Calu3 (cell line): ENCODE measurements around the gene PPP2R5D. TPM values are rescaled to one million over a fixed set of nuclear protein-coding genes. Genes with fewer than 3 reads are reported as not detected.

ENCODE experiments used
- BruUV-seq: library from RNA; stranded (reverse); fragments of 400-500 nt; replicated peaks from 2 replicates; lab custom pipeline; 2021; lab: Mats Ljungman, UMichigan
- CTCF ChIA-PET: fragments of 300-600 bp; sonication (Branson Sonifier 250); formaldehyde crosslinking; loops from one replicate; lab custom pipeline; 2022; ENCODE audit warnings: antibody characterized with exemption; lab: Charles Lee
- DNase-seq: peaks from one replicate; pipeline ENCODE4 v3.0.0; 2022
- H3K27ac Mint-ChIP-seq: one replicate; pipeline ENCODE4 v1.8.0; 2022; ENCODE audit warnings: mixed read lengths; ENCODE audit not compliant: unreplicated experiment
- H3K27me3 Mint-ChIP-seq: one replicate; pipeline ENCODE4 v1.8.0; 2022; ENCODE audit warnings: mixed read lengths; ENCODE audit not compliant: unreplicated experiment
- H3K36me3 Mint-ChIP-seq: one replicate; pipeline ENCODE4 v1.8.0; 2022; ENCODE audit warnings: mild to moderate bottlenecking, moderate library complexity, mixed read lengths; ENCODE audit not compliant: insufficient read depth, unreplicated experiment
- H3K4me1 Mint-ChIP-seq: one replicate; pipeline ENCODE4 v1.8.0; 2022; ENCODE audit warnings: mild to moderate bottlenecking, low read depth, mixed read lengths; ENCODE audit not compliant: unreplicated experiment
- H3K4me3 Mint-ChIP-seq: one replicate; pipeline ENCODE4 v1.8.0; 2022; ENCODE audit warnings: mild to moderate bottlenecking, low read depth, moderate library complexity, mixed read lengths; ENCODE audit not compliant: unreplicated experiment
- H3K9me3 Mint-ChIP-seq: one replicate; pipeline ENCODE4 v1.8.0; 2022; ENCODE audit warnings: low read depth, mixed read lengths; ENCODE audit not compliant: unreplicated experiment
- CTCF ChIP-seq: fragments of 200-600 bp; IDR thresholded peaks from one replicate; pipeline ENCODE4 v1.8.0; 2022; ENCODE audit warnings: antibody characterized with exemption; ENCODE audit not compliant: unreplicated experiment
- intact Hi-C: fragments of 100-400 bp; cut with micrococcal nuclease; formaldehyde crosslinking; loops from one replicate; pipeline ENCODE4 v1.10.0; 2022; ENCODE audit not compliant: unreplicated experiment
- total RNA-seq: library from RNA; stranded (reverse); gene quantifications from 2 replicates; pipeline ENCODE4 v1.2.3, GENCODE V29; 2022

The PPP2R5D gene
- total RNA-seq, 1 experiment from 2014 or later: 55.8 TPM

- CTCF ChIA-PET: interaction anchor here (0.5 to 1.2 kb wide), 6 partner anchors 11 to 456 kb away, joined by 3 to 4 read pairs (median 3); partner anchors contain the start of gene TJAP1
- DNase-seq: no peak
- TF ChIP-seq CTCF: no peak
- H3K27ac Mint-ChIP-seq: no peak overlapping the region
- intact Hi-C loops: no loop called here
- H3K36me3 Mint-ChIP-seq: peaks cover 63% of the 10 kb centered on the region
- H3K9me3 Mint-ChIP-seq: no peaks in the 10 kb centered on the region
- no peaks in the 10 kb centered on the region for H3K4me1 Mint-ChIP-seq
- no peaks in the 10 kb centered on the region for H3K27me3 Mint-ChIP-seq
- BruUV-seq: no TSS peak
- H3K4me3 Mint-ChIP-seq: peak overlapping the region; percentile 85
These were observed 36.5 kb downstream of the PPP2R5D start for GRCh38 chr6:43020847-43021246.

- CTCF ChIA-PET: interaction anchor here (0.5 to 1.2 kb wide), 8 partner anchors 11 to 456 kb away, joined by 3 to 4 read pairs (median 3); partner anchors contain the start of genes MRPL2 and TJAP1
- intact Hi-C loops: no loop called here
- DNase-seq: peak; percentile 89
- peak within 1 kb of the TSS; percentile 45 for H3K27ac Mint-ChIP-seq
- no peak for TF ChIP-seq CTCF
- H3K4me3 Mint-ChIP-seq: peak within 1 kb of the TSS; percentile 85
- H3K9me3 Mint-ChIP-seq: no peaks in the 10 kb centered on the region
- H3K27me3 Mint-ChIP-seq: no peaks in the 10 kb centered on the region
- peaks cover 67% of the 10 kb centered on the region for H3K36me3 Mint-ChIP-seq
- H3K4me1 Mint-ChIP-seq: no peaks in the 10 kb centered on the region
- BruUV-seq: TSS peak; percentile 85
These were observed 37.1 kb downstream of the PPP2R5D start, which contains the start of gene RRP36 for GRCh38 chr6:43021270-43022047. Gene RRP36, plus strand, starts transcription at chr6:43021623. Its CDS starts 32 bp downstream, at chr6:43021655.

- H3K27ac Mint-ChIP-seq: no peak overlapping the region
- DNase-seq: no peak
- no peaks in the 10 kb centered on the region for H3K27me3 Mint-ChIP-seq
- H3K4me3 Mint-ChIP-seq: no peak overlapping the region
- H3K9me3 Mint-ChIP-seq: no peaks in the 10 kb centered on the region
- H3K4me1 Mint-ChIP-seq: no peaks in the 10 kb centered on the region
- TF ChIP-seq CTCF: no peak
- H3K36me3 Mint-ChIP-seq: peaks cover 78% of the 10 kb centered on the region
- no TSS peak for BruUV-seq
- intact Hi-C loops: no loop called here
- CTCF ChIA-PET: no interaction called here
These were observed 40.1 kb downstream of the PPP2R5D start for GRCh38 chr6:43024436-43024835.

GRCh38 chr6:43026365-43026764 lies 42.0 kb downstream of the PPP2R5D start:
- intact Hi-C loops: no loop called here
- CTCF ChIA-PET: no interaction called here
- no peak for TF ChIP-seq CTCF
- Mint-ChIP-seq H3K9me3 (no peaks in the 10 kb centered on the region), H3K36me3 (peaks cover 85% of the 10 kb centered on the region), H3K27ac (no peak overlapping the region), H3K4me3 (no peak overlapping the region), H3K27me3 (no peaks in the 10 kb centered on the region), H3K4me1 (no peaks in the 10 kb centered on the region)
- BruUV-seq: no TSS peak
- DNase-seq: no peak
